GM23338 (cell line): ENCODE measurements around the gene DNAJC22. TPM values are rescaled to one million over a fixed set of nuclear protein-coding genes. Genes with fewer than 3 reads are reported as not detected.

ENCODE experiments used
- ATAC-seq: fragments of 200-7000 bp; cut with Tn5 transposase; 3 replicates; pipeline ENCODE4 v1.9.1; 2020
- DNase-seq: peaks from one replicate; pipeline ENCODE4 v3.0.0-alpha.2; 2015; ENCODE audit warnings: low spot score
- H2AFZ ChIP-seq: fragments of 200-600 bp; sonication (generic); 2 replicates; pipeline ENCODE4 v1.8.0; 2016; ENCODE audit warnings: antibody characterized with exemption, mild to moderate bottlenecking, moderate library complexity
- H3F3A ChIP-seq: fragments of 200-600 bp; sonication (generic); replicated peaks from 2 replicates; pipeline ENCODE4 v1.8.0; 2017; ENCODE audit warnings: antibody characterized with exemption, mixed run types, low read depth
- H3K27ac ChIP-seq: fragments of 200-600 bp; sonication (generic); 2 replicates; pipeline ENCODE4 v1.6.1; 2016; ENCODE audit warnings: low read depth
- H3K27me3 ChIP-seq: fragments of 200-600 bp; sonication (generic); 2 replicates; pipeline ENCODE4 v1.8.0; 2016; ENCODE audit warnings: mild to moderate bottlenecking, mixed run types, moderate library complexity; ENCODE audit not compliant: insufficient read depth
- H3K36me3 ChIP-seq: fragments of 200-600 bp; sonication (generic); 2 replicates; pipeline ENCODE4 v1.8.0; 2016; ENCODE audit warnings: mild to moderate bottlenecking; ENCODE audit not compliant: insufficient read depth
- H3K4me1 ChIP-seq: fragments of 200-600 bp; sonication (generic); 2 replicates; pipeline ENCODE4 v1.8.0; 2016; ENCODE audit warnings: mild to moderate bottlenecking, moderate library complexity; ENCODE audit not compliant: insufficient read depth
- H3K4me2 ChIP-seq: fragments of 200-600 bp; sonication (generic); 2 replicates; pipeline ENCODE4 v1.7.1; 2017; ENCODE audit warnings: mixed run types
- H3K4me3 ChIP-seq: fragments of 200-600 bp; sonication (generic); 2 replicates; pipeline ENCODE4 v1.6.1; 2016; ENCODE audit warnings: mixed run types
- H3K79me2 ChIP-seq: fragments of 200-600 bp; sonication (generic); replicated peaks from 2 replicates; pipeline ENCODE4 v1.8.0; 2017; ENCODE audit warnings: mild to moderate bottlenecking; ENCODE audit not compliant: insufficient read depth
- H3K9me2 ChIP-seq: fragments of 200-600 bp; sonication (generic); 2 replicates; pipeline ENCODE4 v1.8.0; 2017; ENCODE audit not compliant: insufficient read depth
- H4K20me1 ChIP-seq: fragments of 200-600 bp; sonication (generic); replicated peaks from 2 replicates; pipeline ENCODE4 v1.8.0; 2017; ENCODE audit warnings: mild to moderate bottlenecking; ENCODE audit not compliant: insufficient read depth
- H3K27ac Mint-ChIP-seq: 2 replicates; pipeline ENCODE4 v1.8.0; 2020; ENCODE audit warnings: inconsistent platforms, mild to moderate bottlenecking, moderate library complexity, mixed read lengths
- H3K27me3 Mint-ChIP-seq: 3 replicates; pipeline ENCODE4 v1.8.0; 2022; ENCODE audit warnings: low read depth, mild to moderate bottlenecking, moderate library complexity, mixed read lengths, inconsistent platforms; ENCODE audit not compliant: insufficient read depth, poor library complexity
- H3K36me3 Mint-ChIP-seq: 3 replicates; pipeline ENCODE4 v1.8.0; 2021; ENCODE audit warnings: low read depth, mild to moderate bottlenecking, inconsistent platforms, moderate library complexity, mixed read lengths
- H3K4me1 Mint-ChIP-seq: 3 replicates; pipeline ENCODE4 v1.8.0; 2020; ENCODE audit warnings: mild to moderate bottlenecking, inconsistent platforms, mixed read lengths
- H3K4me3 Mint-ChIP-seq: 3 replicates; pipeline ENCODE4 v1.8.0; 2021; ENCODE audit warnings: moderate library complexity, mild to moderate bottlenecking, inconsistent platforms, mixed read lengths
- H3K9me3 Mint-ChIP-seq: 3 replicates; pipeline ENCODE4 v1.8.0; 2020; ENCODE audit warnings: moderate library complexity, mild to moderate bottlenecking, inconsistent platforms, mixed read lengths
- JUNB ChIP-seq: IDR thresholded peaks from one replicate; pipeline ENCODE4 v1.6.1; 2016; ENCODE audit warnings: antibody characterized with exemption; ENCODE audit not compliant: unreplicated experiment
- STAT1 ChIP-seq: IDR thresholded peaks from one replicate; pipeline ENCODE4 v1.6.1; 2016; ENCODE audit warnings: antibody characterized with exemption; ENCODE audit not compliant: unreplicated experiment
- ZNF114 ChIP-seq: fragments of 250-450 bp; sonication (Bioruptor Pico); IDR thresholded peaks from 2 replicates; pipeline ENCODE4 v1.5.0; 2020; ENCODE audit warnings: mild to moderate bottlenecking, moderate library complexity
- polyA plus RNA-seq: library from polyadenylated mRNA; unstranded; fragments of >200 nt; fragmentation: Nextera tagmentation; extraction: Ambion mirVana; gene quantifications from 2 replicates; pipeline ENCODE4 v1.2.1, GENCODE V29; 2016
- total RNA-seq: library from RNA; depleted of rRNA; stranded (reverse); fragments of >200 nt; shearing (Covaris generic); gene quantifications from 2 replicates; pipeline ENCODE4 v1.2.3, GENCODE V29; 2014
- TF ChIP-seq, protein P1 (sequence below): IDR thresholded peaks from 2 replicates; pipeline ENCODE4 v1.6.1; 2016; ENCODE audit warnings: antibody characterized with exemption
- TF ChIP-seq, protein P2 (sequence below), 2 experiments: fragments of 200-600 bp in 1 of 2; sonication (generic) in 1 of 2; conservative IDR thresholded peaks; 2 replicates each; pipeline versions ENCODE4 v1.5.1 to v1.6.1; 2016 to 2017; ENCODE audit warnings: antibody characterized with exemption in 2 of 2, low read depth in 2 of 2, mild to moderate bottlenecking in 2 of 2, moderate library complexity in 1 of 2
- TF ChIP-seq, protein P3 (sequence below): IDR thresholded peaks from one replicate; pipeline ENCODE4 v1.6.1; 2018; ENCODE audit warnings: antibody characterized with exemption; ENCODE audit not compliant: unreplicated experiment

Gene DNAJC22
- total and polyA plus RNA-seq, 2 experiments from 2014 or later: 0.10 TPM; not detected in 1

DNA sequence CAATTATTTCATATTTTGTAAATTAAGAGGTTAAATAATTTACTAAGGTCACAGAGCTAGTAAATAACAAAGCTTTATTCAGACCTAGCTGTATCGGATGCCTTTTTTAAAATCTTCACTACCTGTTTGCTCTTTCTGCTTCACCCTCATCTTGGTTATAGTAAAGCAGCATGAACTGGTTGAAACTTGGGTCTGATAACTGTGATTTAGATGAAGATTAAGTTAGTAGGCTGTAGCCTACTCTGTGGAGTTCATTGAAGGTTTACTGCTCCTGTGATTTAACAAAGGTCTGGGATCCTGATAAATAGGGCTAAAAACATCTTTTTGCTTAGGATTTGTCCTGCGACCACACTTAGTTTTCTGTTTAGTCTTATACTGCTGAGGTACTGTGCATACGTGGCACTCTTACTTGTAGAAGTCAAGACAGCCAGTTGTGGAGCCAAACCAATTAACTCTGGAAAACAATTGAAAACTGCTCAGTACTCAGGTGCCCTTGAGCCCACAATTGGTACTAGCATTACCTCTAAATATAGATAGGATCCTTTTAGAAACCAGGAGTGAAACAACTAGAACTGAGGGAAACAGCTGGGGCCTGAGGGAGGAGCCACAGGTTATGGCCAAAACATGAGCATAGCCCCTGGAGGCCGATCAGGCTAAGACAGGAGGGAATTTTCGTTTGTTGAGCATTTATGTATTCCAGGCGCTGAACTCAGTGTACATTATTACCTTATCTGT, 22.9 kb downstream of the DNAJC22 start:
- peak; percentile 2; the same call in 1 of the 3 replicates for ATAC-seq
- no peak overlapping the region for H3K27ac ChIP-seq
- Mint-ChIP-seq H3K36me3 (peaks cover 9% of the 10 kb centered on the region; the same call in 2 of the 3 replicates), H3K27ac (no peak overlapping the region), H3K4me1 (peaks cover 31% of the 10 kb centered on the region), H3K4me3 (peak overlapping the region; percentile 25; the same call in 1 of the 3 replicates), H3K27me3 (peaks cover 13% of the 10 kb centered on the region), H3K9me3 (no peaks in the 10 kb centered on the region)
- no peak overlapping the region for H3K4me3 ChIP-seq
- H3K4me1 ChIP-seq: peaks cover 16% of the 10 kb centered on the region
- peaks cover 13% of the 10 kb centered on the region for H3K27me3 ChIP-seq
- DNase-seq: peak; percentile 73
- H3K9me2 ChIP-seq: no peaks in the 10 kb centered on the region
- no peaks in the 10 kb centered on the region for H3K36me3 ChIP-seq
- peak overlapping the region; percentile 87 for H3K4me2 ChIP-seq
- TF ChIP-seq, protein P1, sequence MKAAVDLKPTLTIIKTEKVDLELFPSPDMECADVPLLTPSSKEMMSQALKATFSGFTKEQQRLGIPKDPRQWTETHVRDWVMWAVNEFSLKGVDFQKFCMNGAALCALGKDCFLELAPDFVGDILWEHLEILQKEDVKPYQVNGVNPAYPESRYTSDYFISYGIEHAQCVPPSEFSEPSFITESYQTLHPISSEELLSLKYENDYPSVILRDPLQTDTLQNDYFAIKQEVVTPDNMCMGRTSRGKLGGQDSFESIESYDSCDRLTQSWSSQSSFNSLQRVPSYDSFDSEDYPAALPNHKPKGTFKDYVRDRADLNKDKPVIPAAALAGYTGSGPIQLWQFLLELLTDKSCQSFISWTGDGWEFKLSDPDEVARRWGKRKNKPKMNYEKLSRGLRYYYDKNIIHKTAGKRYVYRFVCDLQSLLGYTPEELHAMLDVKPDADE: no peak
- TF ChIP-seq, protein P2, sequence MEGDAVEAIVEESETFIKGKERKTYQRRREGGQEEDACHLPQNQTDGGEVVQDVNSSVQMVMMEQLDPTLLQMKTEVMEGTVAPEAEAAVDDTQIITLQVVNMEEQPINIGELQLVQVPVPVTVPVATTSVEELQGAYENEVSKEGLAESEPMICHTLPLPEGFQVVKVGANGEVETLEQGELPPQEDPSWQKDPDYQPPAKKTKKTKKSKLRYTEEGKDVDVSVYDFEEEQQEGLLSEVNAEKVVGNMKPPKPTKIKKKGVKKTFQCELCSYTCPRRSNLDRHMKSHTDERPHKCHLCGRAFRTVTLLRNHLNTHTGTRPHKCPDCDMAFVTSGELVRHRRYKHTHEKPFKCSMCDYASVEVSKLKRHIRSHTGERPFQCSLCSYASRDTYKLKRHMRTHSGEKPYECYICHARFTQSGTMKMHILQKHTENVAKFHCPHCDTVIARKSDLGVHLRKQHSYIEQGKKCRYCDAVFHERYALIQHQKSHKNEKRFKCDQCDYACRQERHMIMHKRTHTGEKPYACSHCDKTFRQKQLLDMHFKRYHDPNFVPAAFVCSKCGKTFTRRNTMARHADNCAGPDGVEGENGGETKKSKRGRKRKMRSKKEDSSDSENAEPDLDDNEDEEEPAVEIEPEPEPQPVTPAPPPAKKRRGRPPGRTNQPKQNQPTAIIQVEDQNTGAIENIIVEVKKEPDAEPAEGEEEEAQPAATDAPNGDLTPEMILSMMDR (conservative IDR thresholded peaks at IDR 0.05; ENCODE audit: low read depth in 2 of 2): peak; percentile 20 to 45; a peak in 2 of 4 replicates
- peaks cover 9% of the 10 kb centered on the region for H3F3A ChIP-seq
- no peak overlapping the region for H2AFZ ChIP-seq
- H3K79me2 ChIP-seq: peaks cover 62% of the 10 kb centered on the region
- peaks cover 10% of the 10 kb centered on the region for H4K20me1 ChIP-seq

- H3K4me3 ChIP-seq: no peak overlapping the region
- ATAC-seq (no peak), DNase-seq (no peak)
- H4K20me1 ChIP-seq: peaks cover 10% of the 10 kb centered on the region
- peaks cover 16% of the 10 kb centered on the region for H3K4me1 ChIP-seq
- H3K4me2 ChIP-seq: no peak overlapping the region
- H3K9me2 ChIP-seq: no peaks in the 10 kb centered on the region
- H2AFZ ChIP-seq: no peak overlapping the region
- Mint-ChIP-seq H3K27me3 (peaks cover 14% of the 10 kb centered on the region), H3K4me1 (peaks cover 30% of the 10 kb centered on the region), H3K36me3 (peaks cover 9% of the 10 kb centered on the region; the same call in 2 of the 3 replicates), H3K4me3 (no peak overlapping the region), H3K27ac (no peak overlapping the region), H3K9me3 (no peaks in the 10 kb centered on the region)
- H3K27me3 ChIP-seq: peaks cover 4% of the 10 kb centered on the region
- no peaks in the 10 kb centered on the region for H3K36me3 ChIP-seq
- peaks cover 9% of the 10 kb centered on the region for H3F3A ChIP-seq
- no peak overlapping the region for H3K27ac ChIP-seq
- peaks cover 63% of the 10 kb centered on the region for H3K79me2 ChIP-seq
- TF ChIP-seq JUNB (no peak), ZNF114 (CRISPR knock-in tag) (no peak), STAT1 (no peak)
- TF ChIP-seq, protein P1: no peak
- TF ChIP-seq, protein P3, sequence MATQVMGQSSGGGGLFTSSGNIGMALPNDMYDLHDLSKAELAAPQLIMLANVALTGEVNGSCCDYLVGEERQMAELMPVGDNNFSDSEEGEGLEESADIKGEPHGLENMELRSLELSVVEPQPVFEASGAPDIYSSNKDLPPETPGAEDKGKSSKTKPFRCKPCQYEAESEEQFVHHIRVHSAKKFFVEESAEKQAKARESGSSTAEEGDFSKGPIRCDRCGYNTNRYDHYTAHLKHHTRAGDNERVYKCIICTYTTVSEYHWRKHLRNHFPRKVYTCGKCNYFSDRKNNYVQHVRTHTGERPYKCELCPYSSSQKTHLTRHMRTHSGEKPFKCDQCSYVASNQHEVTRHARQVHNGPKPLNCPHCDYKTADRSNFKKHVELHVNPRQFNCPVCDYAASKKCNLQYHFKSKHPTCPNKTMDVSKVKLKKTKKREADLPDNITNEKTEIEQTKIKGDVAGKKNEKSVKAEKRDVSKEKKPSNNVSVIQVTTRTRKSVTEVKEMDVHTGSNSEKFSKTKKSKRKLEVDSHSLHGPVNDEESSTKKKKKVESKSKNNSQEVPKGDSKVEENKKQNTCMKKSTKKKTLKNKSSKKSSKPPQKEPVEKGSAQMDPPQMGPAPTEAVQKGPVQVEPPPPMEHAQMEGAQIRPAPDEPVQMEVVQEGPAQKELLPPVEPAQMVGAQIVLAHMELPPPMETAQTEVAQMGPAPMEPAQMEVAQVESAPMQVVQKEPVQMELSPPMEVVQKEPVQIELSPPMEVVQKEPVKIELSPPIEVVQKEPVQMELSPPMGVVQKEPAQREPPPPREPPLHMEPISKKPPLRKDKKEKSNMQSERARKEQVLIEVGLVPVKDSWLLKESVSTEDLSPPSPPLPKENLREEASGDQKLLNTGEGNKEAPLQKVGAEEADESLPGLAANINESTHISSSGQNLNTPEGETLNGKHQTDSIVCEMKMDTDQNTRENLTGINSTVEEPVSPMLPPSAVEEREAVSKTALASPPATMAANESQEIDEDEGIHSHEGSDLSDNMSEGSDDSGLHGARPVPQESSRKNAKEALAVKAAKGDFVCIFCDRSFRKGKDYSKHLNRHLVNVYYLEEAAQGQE: no peak
- TF ChIP-seq, protein P2 (conservative IDR thresholded peaks at IDR 0.05; ENCODE audit: low read depth in 2 of 2): no peak
Observed at GRCh38 chr12:49370539-49370938, 23.9 kb downstream of the DNAJC22 start.
